GM19239 (cell line): ENCODE results near the gene HSPA1A.
"Not testable (repeated sequence)": the region's sequence is repeated elsewhere in the genome, so short reads cannot be mapped to it uniquely, and the experiment has no call there.

Experiments used
- DNase-seq: peaks from one replicate; pipeline ENCODE4 v3.0.0; 2011; ENCODE audit warnings: low spot score; ENCODE audit not compliant: insufficient read length
- FAIRE-seq: peaks from 2 replicates; lab custom pipeline; 2011; peaks lifted over from hg19 to GRCh38; lab: Jason Lieb, UNC

HSPA1A gene

GRCh38 chr6:31830886-31831335, 15.6 kb downstream of the HSPA1A start:
- FAIRE-seq (no peak), DNase-seq (no peak)

- no peak for DNase-seq
- FAIRE-seq: no peak
Measured at GRCh38 chr6:31831350-31832215, 16.2 kb downstream of the HSPA1A start.

- DNase-seq (peak; percentile 66), FAIRE-seq (peak; percentile 90)
Measured at GRCh38 chr6:31834367-31835250, 19.3 kb downstream of the HSPA1A start.

- no peak for DNase-seq
- FAIRE-seq: no peak
Measured at GRCh38 chr6:31836047-31836473, 20.7 kb downstream of the HSPA1A start.

- FAIRE-seq (no peak), DNase-seq (no peak)
Measured at GRCh38 chr6:31836474-31837368, 21.4 kb downstream of the HSPA1A start.

GRCh38 chr6:31837369-31838113, 22.2 kb downstream of the HSPA1A start:
- DNase-seq (no peak), FAIRE-seq (no peak)

GRCh38 chr6:31838114-31838553, 22.8 kb downstream of the HSPA1A start:
- not testable (repeated sequence) for FAIRE-seq, DNase-seq

GRCh38 chr6:31838968-31839367, 23.6 kb downstream of the HSPA1A start:
- DNase-seq (no peak), FAIRE-seq (no peak)

GRCh38 chr6:31839779-31840126, 24.4 kb downstream of the HSPA1A start:
- DNase-seq, FAIRE-seq: not testable (repeated sequence)

GRCh38 chr6:31842053-31842452, 26.7 kb downstream of the HSPA1A start:
- DNase-seq: no peak
- no peak for FAIRE-seq

GRCh38 chr6:31844507-31844906, 29.2 kb downstream of the HSPA1A start:
- FAIRE-seq: no peak

GRCh38 chr6:31847276-31847978, 32.1 kb downstream of the HSPA1A start:
- FAIRE-seq: no peak

More at GRCh38 chr6:31844507-31844906, 29.2 kb downstream of the HSPA1A start:
- DNase-seq: no peak

GRCh38 chr6:31850765-31851484, 35.6 kb downstream of the HSPA1A start:
- FAIRE-seq (no peak), DNase-seq (no peak)

More at GRCh38 chr6:31847276-31847978, 32.1 kb downstream of the HSPA1A start:
- DNase-seq: no peak

GRCh38 chr6:31851485-31851832, 36.1 kb downstream of the HSPA1A start:
- no peak for DNase-seq
- FAIRE-seq: no peak

- not testable (repeated sequence) for DNase-seq, FAIRE-seq
Measured at GRCh38 chr6:31851980-31852718, 36.8 kb downstream of the HSPA1A start.

GRCh38 chr6:31857774-31858173, 42.4 kb downstream of the HSPA1A start:
- DNase-seq: not testable (repeated sequence)

GRCh38 chr6:31858707-31859106, 43.4 kb downstream of the HSPA1A start:
- FAIRE-seq: no peak
- DNase-seq: no peak

More at GRCh38 chr6:31857774-31858173, 42.4 kb downstream of the HSPA1A start:
- not testable (repeated sequence) for FAIRE-seq
